ELR (cell line): ENCODE data around the gene CD300E.
"Not testable (repeated sequence)": the region's sequence is repeated elsewhere in the genome, so short reads cannot be mapped to it uniquely, and the experiment has no call there.

Experiments
- DNase-seq: peaks from one replicate; pipeline ENCODE4 v3.0.0-alpha.2; 2015; ENCODE audit warnings: low read depth

CD300E gene

GRCh38 chr17:74598346-74599022, 25.1 kb downstream of the CD300E start:
- DNase-seq = no peak

GRCh38 chr17:74597069-74597790, 26.3 kb downstream of the CD300E start:
- no peak for DNase-seq

GRCh38 chr17:74595037-74595750, 28.3 kb downstream of the CD300E start:
- no peak for DNase-seq

GRCh38 chr17:74592087-74592990, 31.2 kb downstream of the CD300E start, which contains the start of gene CD300LD:
CD300LD (minus strand) TSS chr17:74592283; CDS start chr17:74592202, 81 bp downstream.
- DNase-seq = no peak

GRCh38 chr17:74591503-74591902, 32.0 kb downstream of the CD300E start:
- no peak for DNase-seq

GRCh38 chr17:74585711-74586110, 37.8 kb downstream of the CD300E start:
- no peak for DNase-seq

- no peak for DNase-seq
Observed at GRCh38 chr17:74584292-74585060, 39.1 kb downstream of the CD300E start.

GRCh38 chr17:74582633-74583032, 40.9 kb downstream of the CD300E start:
- DNase-seq = no peak

GRCh38 chr17:74579900-74580299, 43.6 kb downstream of the CD300E start:
- no peak for DNase-seq

- DNase-seq = no peak
Observed at GRCh38 chr17:74578979-74579378, 44.6 kb downstream of the CD300E start.

GRCh38 chr17:74574489-74575142, 48.9 kb downstream of the CD300E start:
- DNase-seq = no peak

GRCh38 chr17:74573635-74574034, 49.9 kb downstream of the CD300E start:
- not testable (repeated sequence) for DNase-seq

- DNase-seq = no peak
Observed at GRCh38 chr17:74573169-74573568, 50.4 kb downstream of the CD300E start.

- no peak for DNase-seq
Observed at GRCh38 chr17:74571621-74572270, 51.8 kb downstream of the CD300E start.

GRCh38 chr17:74569020-74570003, 54.2 kb downstream of the CD300E start:
- peak; percentile 82 for DNase-seq

- DNase-seq = no peak
Observed at GRCh38 chr17:74568106-74568873, 55.2 kb downstream of the CD300E start.

GRCh38 chr17:74567397-74567796, 56.1 kb downstream of the CD300E start, which contains the start of gene CD300H:
CD300H (minus strand) TSS chr17:74567509.
- DNase-seq = no peak
